ENCODE data around the gene SPATA16. TPM values are rescaled to one million over a fixed set of nuclear protein-coding genes. Genes with fewer than 3 reads are reported as not detected.

Gene SPATA16
- total RNA-seq, 1 donor from 2014 or later, result not detected

DNA sequence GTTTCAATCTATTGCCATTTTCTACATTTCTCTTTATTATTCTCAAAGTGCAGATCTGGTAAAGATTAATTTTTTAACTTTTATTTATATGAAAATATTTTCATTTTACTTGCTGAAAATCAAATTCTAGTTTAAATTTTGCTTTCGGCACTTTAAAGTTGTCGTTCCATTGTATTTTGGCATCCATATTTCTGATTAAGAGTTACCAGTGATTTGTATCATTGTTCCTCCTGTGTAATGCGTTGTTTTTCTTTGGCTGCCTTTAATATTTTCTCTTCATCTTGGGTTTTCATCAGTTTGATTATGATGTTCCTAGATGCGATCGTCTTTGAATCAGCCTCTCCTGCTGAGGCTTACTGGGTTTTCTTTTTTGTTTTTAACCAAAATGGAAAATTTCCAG lies 97.3 kb downstream of the SPATA16 start:
- Mint-ChIP-seq H3K36me3 (ENCODE audit: low read depth) (no peaks in the 10 kb centered on the region), H3K4me1 (no peaks in the 10 kb centered on the region), H3K27ac (ENCODE audit: unreplicated experiment) (no peak overlapping the region), H3K4me3 (no peak overlapping the region), H3K27me3 (ENCODE audit: low read depth) (peaks cover 2% of the 10 kb centered on the region), H3K9me3 (no peaks in the 10 kb centered on the region)
- DNase-seq (ENCODE audit: low read depth, low spot score), result no peak
- TF ChIP-seq, protein P1, sequence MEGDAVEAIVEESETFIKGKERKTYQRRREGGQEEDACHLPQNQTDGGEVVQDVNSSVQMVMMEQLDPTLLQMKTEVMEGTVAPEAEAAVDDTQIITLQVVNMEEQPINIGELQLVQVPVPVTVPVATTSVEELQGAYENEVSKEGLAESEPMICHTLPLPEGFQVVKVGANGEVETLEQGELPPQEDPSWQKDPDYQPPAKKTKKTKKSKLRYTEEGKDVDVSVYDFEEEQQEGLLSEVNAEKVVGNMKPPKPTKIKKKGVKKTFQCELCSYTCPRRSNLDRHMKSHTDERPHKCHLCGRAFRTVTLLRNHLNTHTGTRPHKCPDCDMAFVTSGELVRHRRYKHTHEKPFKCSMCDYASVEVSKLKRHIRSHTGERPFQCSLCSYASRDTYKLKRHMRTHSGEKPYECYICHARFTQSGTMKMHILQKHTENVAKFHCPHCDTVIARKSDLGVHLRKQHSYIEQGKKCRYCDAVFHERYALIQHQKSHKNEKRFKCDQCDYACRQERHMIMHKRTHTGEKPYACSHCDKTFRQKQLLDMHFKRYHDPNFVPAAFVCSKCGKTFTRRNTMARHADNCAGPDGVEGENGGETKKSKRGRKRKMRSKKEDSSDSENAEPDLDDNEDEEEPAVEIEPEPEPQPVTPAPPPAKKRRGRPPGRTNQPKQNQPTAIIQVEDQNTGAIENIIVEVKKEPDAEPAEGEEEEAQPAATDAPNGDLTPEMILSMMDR (conservative IDR thresholded peaks at IDR 0.05), result no peak

DNA sequence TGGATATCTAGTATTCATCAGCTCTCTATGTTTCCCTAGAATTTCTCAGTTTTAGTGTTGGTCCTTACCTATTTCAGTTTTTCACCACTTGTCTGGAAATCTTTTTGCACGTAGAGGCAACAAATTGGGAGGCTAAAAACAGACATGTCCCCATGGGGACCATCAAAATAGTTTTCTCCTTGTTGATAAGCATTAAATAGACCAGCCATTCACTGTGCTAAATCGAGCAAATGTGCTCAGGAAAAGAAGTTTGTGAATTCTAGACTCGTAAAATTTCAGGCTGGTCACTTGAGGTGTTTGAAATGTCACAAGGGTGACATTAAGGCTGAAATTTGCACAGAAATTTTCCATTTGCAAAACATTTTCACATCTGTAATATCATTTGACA lies 102.6 kb downstream of the SPATA16 start:
- Mint-ChIP-seq H3K9me3 (no peaks in the 10 kb centered on the region), H3K27me3 (ENCODE audit: low read depth) (no peaks in the 10 kb centered on the region), H3K27ac (ENCODE audit: unreplicated experiment) (no peak overlapping the region), H3K36me3 (ENCODE audit: low read depth) (no peaks in the 10 kb centered on the region), H3K4me1 (no peaks in the 10 kb centered on the region), H3K4me3 (no peak overlapping the region)
- DNase-seq (ENCODE audit: low read depth, low spot score), result no peak
- TF ChIP-seq, protein P1 (conservative IDR thresholded peaks at IDR 0.05), result no peak

DNA sequence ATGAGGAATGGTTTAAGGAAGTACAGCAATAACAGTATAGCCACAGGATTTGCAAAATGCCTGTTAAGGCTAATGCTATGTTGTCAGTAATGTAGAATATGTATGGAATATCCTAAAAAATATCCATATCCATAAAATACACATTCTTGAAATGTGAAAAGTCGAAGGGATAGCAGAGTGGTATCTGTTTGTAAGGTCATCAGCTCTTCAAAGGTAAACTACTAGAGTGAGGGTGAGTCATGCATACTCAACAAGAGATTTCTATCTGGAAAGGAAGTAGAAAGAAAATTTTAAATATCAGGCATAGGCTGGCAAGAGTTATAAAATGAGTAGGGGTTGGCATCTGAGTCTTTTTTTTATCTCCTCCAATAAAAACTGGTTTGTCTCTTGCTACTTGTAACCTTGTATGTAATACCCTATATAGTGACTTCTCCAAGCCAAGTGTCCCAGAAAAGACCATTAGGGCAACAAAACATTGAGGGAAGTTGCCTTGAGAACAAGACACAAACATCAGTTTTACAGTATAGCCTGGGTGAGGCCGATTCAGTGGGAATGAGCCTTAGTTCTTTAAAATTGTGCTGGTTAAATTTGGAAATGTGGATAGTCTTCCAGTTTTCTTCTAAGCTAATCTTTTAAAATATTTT lies 103.1 kb downstream of the SPATA16 start:
- Mint-ChIP-seq H3K4me3 (no peak overlapping the region), H3K36me3 (ENCODE audit: low read depth) (no peaks in the 10 kb centered on the region), H3K4me1 (no peaks in the 10 kb centered on the region), H3K27ac (ENCODE audit: unreplicated experiment) (no peak overlapping the region), H3K27me3 (ENCODE audit: low read depth) (no peaks in the 10 kb centered on the region), H3K9me3 (peaks cover 4% of the 10 kb centered on the region)
- TF ChIP-seq, protein P1 (conservative IDR thresholded peaks at IDR 0.05), result no peak
- DNase-seq (ENCODE audit: low read depth, low spot score), result no peak

DNA sequence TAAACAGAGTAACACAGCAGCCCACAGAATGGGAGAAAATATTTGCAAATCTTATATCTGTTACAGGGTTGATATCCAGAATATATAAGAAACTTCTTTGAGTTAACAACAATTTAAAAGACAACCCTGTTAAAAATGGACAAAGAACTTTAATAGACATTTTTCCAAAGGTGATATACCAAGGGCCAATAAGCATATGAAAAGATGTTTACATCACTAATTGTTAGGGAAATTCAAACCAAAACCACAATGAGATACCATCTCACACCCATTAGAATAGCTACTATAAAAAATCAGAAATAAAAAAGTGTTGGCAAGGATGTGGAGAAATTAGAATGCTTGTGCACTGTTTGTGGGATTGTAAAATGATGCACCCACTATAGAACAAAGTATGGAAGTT lies 110.8 kb downstream of the SPATA16 start:
- TF ChIP-seq, protein P1 (conservative IDR thresholded peaks at IDR 0.05), result no peak
- H3K9me3 Mint-ChIP-seq, result peaks cover 7% of the 10 kb centered on the region
- H3K4me3 Mint-ChIP-seq, result no peak overlapping the region
- no peak overlapping the region for H3K27ac Mint-ChIP-seq (ENCODE audit: unreplicated experiment)
- no peaks in the 10 kb centered on the region for H3K36me3 Mint-ChIP-seq (ENCODE audit: low read depth)
- no peak for DNase-seq (ENCODE audit: low read depth, low spot score)
- no peaks in the 10 kb centered on the region for H3K27me3 Mint-ChIP-seq (ENCODE audit: low read depth)
- H3K4me1 Mint-ChIP-seq, result no peaks in the 10 kb centered on the region

DNA sequence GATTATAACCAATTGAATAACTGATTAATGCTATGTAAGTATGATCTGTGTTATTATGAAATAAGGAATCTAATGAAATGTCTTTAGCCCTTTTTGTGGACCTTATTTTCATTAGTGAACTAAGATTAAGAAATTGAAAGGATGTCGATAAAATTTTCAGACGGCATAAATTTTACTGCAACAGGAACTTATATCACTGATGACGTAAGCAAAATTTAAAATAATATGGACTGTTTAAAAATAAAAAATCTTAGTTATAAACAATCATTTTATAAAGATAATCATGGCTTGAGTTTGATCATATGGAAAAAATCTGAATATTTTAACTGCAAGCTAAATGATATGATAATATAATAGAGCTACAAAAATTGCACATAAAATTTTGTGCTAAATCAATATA lies 112.7 kb downstream of the SPATA16 start:
- no peaks in the 10 kb centered on the region for H3K36me3 Mint-ChIP-seq (ENCODE audit: low read depth)
- no peak overlapping the region for H3K4me3 Mint-ChIP-seq
- H3K9me3 Mint-ChIP-seq, result peaks cover 5% of the 10 kb centered on the region
- no peak overlapping the region for H3K27ac Mint-ChIP-seq (ENCODE audit: unreplicated experiment)
- no peaks in the 10 kb centered on the region for H3K4me1 Mint-ChIP-seq
- TF ChIP-seq, protein P1 (conservative IDR thresholded peaks at IDR 0.05), result no peak
- no peak for DNase-seq (ENCODE audit: low read depth, low spot score)
- H3K27me3 Mint-ChIP-seq (ENCODE audit: low read depth), result no peaks in the 10 kb centered on the region
